NOMO-1 treated with DMSO at 0.1 percent for 48 hours (cell line): Measurements from ENCODE around the gene WBP1.
A peak's percentile ranks its signal among the peaks of the same experiment; 100 is the strongest.
"Not testable (repeated sequence)": the region's sequence is repeated elsewhere in the genome, so short reads cannot be mapped to it uniquely, and the experiment has no call there.

Experiments used
- DNase-seq: peaks from one replicate; lab custom pipeline; 2025; ENCODE audit not compliant: unreplicated experiment; lab: John Stamatoyannopoulos, UW

Gene WBP1

DNA sequence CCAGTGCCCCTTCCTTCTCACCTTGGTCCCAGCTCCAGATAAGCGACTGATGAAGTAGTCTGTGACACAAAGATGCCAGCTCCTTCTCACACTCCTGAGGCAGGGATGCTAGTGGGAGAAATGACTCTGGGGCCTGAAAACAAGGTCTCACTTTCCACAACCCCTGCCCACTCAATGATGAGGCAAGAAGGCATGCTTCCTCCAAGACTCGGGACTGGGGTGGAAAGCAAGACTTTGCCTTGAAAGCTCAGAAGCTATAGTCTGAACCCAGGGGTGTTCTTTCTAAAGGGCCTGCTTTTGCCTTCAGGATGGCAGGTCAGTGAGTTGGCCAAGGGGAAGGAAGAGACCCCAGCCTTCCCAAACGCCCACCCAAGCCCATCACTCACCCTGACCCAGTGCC is 23.2 kb downstream of the WBP1 start:
- no peak for DNase-seq

- peak; percentile 71 for DNase-seq
Observed at GRCh38 chr2:74481961-74482800, 23.9 kb downstream of the WBP1 start.

DNA sequence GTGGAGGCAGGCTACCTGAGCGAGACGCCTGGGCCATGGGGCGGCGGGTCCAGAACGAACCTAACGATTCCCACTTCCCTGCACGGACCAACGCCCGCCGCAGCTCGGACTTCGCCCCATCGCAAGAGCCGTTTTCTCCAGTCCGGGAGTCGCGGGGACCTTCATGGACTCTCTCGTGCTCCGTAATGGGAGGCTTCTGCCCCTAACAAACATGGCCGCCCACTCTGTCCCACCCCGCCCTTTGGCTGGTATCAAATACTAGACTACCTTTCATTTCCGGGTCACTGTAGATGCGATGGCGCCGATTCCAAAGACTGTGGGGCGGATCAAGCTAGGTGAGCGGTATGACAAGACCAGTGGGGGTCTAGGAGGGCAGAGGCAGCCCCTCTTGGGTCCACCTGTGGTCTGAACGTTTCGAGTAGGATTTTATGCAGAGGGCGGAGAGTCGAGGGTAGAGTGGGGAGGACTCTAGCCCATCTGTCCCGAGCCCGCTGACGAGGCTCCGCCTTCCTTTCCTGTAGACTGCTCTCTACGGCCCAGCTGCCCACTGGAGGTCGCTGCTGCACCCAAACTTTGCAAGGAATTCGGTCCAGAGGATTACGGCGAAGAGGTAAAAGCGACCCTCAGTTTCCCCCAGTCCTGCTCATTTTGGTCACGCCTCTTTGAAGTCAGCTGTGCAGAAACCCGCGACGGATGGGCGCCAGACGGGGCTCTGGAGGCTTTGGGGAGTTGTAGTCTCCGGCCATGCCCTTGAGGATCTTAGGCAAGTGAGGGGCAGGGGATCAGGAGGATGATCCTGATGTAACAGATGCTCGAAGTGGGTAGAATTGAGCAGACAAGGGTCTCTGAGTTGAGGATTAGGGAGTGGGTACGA is 24.8 kb downstream of the WBP1 start, which contains the start of the genes CCDC142 and TTC31:
Gene CCDC142 (minus strand): TSS at position 198 of the 874 bp plus-strand sequence. CDS start 161 bp downstream, at position 37.
Gene TTC31 (plus strand): TSS at position 281 of the 874 bp plus-strand sequence. CDS start 15 bp downstream, at position 296.
- DNase-seq = peak; percentile 96

- DNase-seq = not testable (repeated sequence)
Observed at GRCh38 chr2:74483675-74484164, 25.5 kb downstream of the WBP1 start.

DNA sequence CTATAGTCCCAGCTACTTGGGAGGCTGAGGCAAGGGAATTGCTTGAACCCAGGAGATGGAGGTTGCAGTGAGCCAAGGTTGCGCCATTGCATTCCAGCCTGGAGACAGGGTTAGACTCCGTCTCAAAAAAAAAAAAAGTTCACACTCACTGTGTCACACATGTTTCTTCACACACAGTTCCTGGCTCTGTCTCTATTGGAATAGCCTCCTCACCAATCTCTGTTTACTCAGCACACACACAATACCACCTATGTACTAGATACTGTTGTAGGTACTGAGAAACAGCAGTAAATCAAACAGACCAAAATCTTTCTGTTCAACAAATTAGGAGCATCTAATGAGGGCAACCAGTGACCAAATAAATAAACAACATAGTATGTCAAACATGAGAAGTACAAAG is 27.9 kb downstream of the WBP1 start:
- DNase-seq = no peak

DNA sequence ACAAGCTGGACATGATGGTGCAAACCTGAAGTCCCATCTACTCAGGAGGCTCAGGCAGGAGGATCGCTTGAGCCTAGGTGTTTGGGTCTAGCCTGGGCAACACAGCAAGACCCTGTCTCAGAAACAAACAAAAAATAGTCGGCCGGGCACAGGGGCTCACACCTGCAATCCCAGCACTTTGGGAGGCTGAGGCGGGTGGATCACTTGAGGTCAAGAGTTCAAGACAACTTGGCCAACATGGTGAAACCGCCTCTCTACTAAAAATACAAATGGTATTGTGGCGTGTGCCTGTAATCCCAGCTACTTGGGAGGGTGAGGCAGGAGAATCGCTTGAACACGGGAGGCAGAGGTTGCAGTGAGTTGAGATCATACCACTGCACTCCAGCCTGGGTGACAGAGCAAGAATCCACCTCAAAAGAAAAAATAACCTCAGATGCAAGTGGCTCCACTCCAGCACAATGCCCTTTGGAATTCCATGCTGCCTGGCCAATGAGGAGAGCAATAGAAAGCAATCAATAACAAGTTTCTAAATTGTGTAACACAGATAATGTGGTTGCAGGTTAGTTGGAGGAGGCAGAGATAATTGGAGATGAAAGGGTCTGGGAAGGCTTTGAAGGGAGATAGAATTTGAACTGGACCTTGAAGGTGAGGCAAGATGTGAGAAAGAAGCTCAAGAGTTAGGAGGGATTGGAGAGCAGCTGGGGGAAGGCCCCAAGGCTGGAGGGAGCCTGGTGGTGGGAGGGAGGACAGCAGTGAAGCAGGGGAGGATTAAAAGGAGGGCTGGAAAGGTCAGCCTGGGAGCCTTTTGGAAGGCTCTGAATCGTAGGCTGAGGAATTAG is 30.6 kb downstream of the WBP1 start:
- no peak for DNase-seq

DNA sequence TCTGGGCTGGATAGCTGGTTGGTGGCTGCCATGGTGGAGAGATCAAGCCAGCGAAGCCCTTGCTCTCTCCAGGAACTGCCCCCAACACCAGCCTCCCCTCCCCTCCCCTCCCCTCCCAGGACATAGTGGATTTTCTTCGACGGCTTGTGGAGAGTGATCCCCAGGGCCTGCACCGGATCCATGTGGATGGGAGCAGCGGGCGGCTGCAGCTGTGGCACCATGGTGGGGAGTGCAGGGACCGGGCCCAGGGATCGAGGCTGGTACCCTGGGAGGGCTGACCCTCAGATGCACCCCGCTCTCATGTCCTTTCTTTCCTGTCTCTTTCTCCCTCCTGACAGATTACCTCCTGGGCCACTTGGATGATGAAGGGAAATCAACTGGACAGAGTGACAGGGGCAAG is 31.7 kb downstream of the WBP1 start:
- DNase-seq = no peak

GRCh38 chr2:74491648-74492544 is 33.7 kb downstream of the WBP1 start:
- DNase-seq = no peak

GRCh38 chr2:74493546-74493945 is 35.3 kb downstream of the WBP1 start:
- no peak for DNase-seq

- no peak for DNase-seq
Observed at GRCh38 chr2:74495440-74495839, 37.2 kb downstream of the WBP1 start.

GRCh38 chr2:74496997-74497776 is 38.9 kb downstream of the WBP1 start:
- no peak for DNase-seq

- no peak for DNase-seq
Observed at GRCh38 chr2:74497777-74498499, 39.7 kb downstream of the WBP1 start.

GRCh38 chr2:74498500-74499266 is 40.4 kb downstream of the WBP1 start:
- DNase-seq = peak; percentile 16

DNA sequence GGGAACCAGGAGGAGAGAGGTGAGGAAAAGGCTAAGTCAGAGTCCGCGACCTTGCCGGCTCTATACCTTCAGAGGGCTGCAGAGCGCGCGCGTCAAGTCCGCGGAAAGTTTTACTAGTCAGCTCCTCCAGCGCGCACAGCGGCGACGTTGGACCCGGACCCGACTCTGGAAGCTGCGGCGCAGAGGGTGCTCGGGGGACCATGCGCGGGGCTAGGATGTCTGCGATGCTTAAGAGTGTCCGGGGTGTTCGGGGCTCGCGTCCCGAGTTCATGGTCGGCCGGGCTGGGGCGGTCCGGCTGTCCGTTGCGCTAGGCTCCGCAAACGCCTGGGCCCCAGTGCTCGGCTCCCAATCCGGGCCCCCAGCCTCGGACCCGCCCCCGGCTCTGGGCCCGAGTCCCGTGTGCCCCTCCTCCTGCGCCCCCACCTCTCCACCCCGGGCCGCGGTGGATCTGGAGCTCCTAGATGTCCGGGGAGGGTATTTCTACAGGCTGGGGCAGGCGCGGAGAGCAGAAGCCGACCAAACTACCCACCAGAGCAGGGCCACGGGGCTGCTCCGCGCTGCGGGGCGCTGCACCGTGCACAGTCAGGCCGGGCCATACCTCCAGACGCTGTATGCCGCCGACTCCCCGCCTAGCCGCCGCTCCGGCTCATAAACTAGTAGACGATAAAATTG is 41.2 kb downstream of the WBP1 start, which contains the start of gene LBX2:
Gene LBX2 (minus strand): TSS at position 337 of the 673 bp plus-strand sequence. CDS start 66 bp downstream, at position 271.
- DNase-seq = no peak

- no peak for DNase-seq
Observed at GRCh38 chr2:74499940-74500577, 41.8 kb downstream of the WBP1 start.

- DNase-seq = no peak
Observed at GRCh38 chr2:74500578-74500946, 42.3 kb downstream of the WBP1 start.
